ENCODE measurements around the gene ZNF569.
"Not testable (repeated sequence)": the region's sequence is repeated elsewhere in the genome, so short reads cannot be mapped to it uniquely, and the experiment has no call there.

DNA sequence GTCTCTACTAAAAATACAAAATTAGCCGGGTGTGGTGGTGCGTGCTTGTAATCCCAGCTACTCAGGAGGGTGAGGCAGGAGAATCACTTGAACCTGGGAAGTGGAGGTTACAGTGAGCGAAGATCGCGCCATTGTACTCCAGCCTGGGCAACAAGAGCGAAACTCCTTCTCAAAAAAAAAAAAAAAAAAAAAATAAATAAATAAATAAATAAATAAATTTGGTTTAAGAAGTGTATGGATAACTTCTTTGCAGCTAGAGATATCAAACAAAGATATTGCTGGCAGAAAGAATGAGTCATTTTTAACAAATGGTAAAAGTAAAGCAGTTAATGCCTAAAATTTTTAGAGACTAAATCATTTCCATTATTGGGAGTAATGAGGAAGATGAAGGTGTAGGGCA, 75.8 kb downstream of the ZNF569 start:
- TF ChIP-seq, protein P1, sequence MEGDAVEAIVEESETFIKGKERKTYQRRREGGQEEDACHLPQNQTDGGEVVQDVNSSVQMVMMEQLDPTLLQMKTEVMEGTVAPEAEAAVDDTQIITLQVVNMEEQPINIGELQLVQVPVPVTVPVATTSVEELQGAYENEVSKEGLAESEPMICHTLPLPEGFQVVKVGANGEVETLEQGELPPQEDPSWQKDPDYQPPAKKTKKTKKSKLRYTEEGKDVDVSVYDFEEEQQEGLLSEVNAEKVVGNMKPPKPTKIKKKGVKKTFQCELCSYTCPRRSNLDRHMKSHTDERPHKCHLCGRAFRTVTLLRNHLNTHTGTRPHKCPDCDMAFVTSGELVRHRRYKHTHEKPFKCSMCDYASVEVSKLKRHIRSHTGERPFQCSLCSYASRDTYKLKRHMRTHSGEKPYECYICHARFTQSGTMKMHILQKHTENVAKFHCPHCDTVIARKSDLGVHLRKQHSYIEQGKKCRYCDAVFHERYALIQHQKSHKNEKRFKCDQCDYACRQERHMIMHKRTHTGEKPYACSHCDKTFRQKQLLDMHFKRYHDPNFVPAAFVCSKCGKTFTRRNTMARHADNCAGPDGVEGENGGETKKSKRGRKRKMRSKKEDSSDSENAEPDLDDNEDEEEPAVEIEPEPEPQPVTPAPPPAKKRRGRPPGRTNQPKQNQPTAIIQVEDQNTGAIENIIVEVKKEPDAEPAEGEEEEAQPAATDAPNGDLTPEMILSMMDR (IDR thresholded peaks at IDR 0.05) = not testable (repeated sequence)
- not testable (repeated sequence) for TF ChIP-seq EZH2 (IDR thresholded peaks at IDR 0.05; ENCODE audit: borderline replicate concordance, insufficient read depth, low read depth, low read length, poor library complexity, severe bottlenecking)

Measured in B cell (primary cell).